Ascending aorta (tissue), 2 donors: ENCODE measurements around the gene SLCO1A2. TPM values are rescaled to one million over a fixed set of nuclear protein-coding genes. Genes with fewer than 3 reads are reported as not detected.

Source experiments
- DNase-seq, 2 donors: peaks; one replicate each; pipeline ENCODE4 v3.0.0-alpha.2; 2019; ENCODE audit warnings: low spot score in 2 of 2
- H3K27ac ChIP-seq, 2 donors: fragments of 200-600 bp; sonication (generic); one replicate each; pipeline ENCODE4 v1.5.1; 2016 to 2017; ENCODE audit warnings: mild to moderate bottlenecking in 1 of 2
- H3K27me3 ChIP-seq: fragments of 200-600 bp; sonication (generic); one replicate; pipeline ENCODE4 v1.5.1; 2017
- H3K36me3 ChIP-seq, 2 donors: fragments of 200-600 bp; sonication (generic); one replicate each; pipeline ENCODE4 v1.5.1; 2016
- H3K4me1 ChIP-seq, 2 donors: fragments of 200-600 bp; sonication (generic); one replicate each; pipeline ENCODE4 v1.5.1; 2016 to 2017; ENCODE audit warnings: mild to moderate bottlenecking in 1 of 2
- H3K4me3 ChIP-seq, 2 donors: fragments of 200-600 bp; sonication (generic); one replicate each; pipeline ENCODE4 v1.5.1; 2016 to 2017; ENCODE audit warnings: mild to moderate bottlenecking in 1 of 2
- H3K9me3 ChIP-seq, 2 donors: fragments of 200-600 bp; sonication (generic); one replicate each; pipeline ENCODE4 v1.5.1; 2016
- intact Hi-C: fragments of 100-400 bp; cut with DNase I; formaldehyde crosslinking; loops from one replicate; pipeline ENCODE4 v1.15.1; 2023
- total RNA-seq: library from RNA; depleted of rRNA; stranded (reverse); fragments of >200 nt; gene quantifications from one replicate; pipeline ENCODE4 v1.1.0, GENCODE V29; 2016
- TF ChIP-seq, protein P1 (sequence below), 3 experiments: fragments of 200-600 bp in 2 of 3; fragments of 450-650 bp in 1 of 3; sonication (generic) in 2 of 3; IDR thresholded peaks; one replicate each; pipeline ENCODE4 v1.5.1; 2016 to 2019; ENCODE audit warnings: antibody characterized with exemption in 3 of 3, mild to moderate bottlenecking in 1 of 3, moderate library complexity in 1 of 3

The SLCO1A2 gene
- total RNA-seq, 1 donor from 2014 or later = not detected

GRCh38 chr12:21337959-21338744 is 3.4 kb upstream of the SLCO1A2 start:
- no peaks in the 10 kb centered on the region for H3K36me3 ChIP-seq
- DNase-seq = no peak
- H3K4me1 ChIP-seq = no peaks in the 10 kb centered on the region
- TF ChIP-seq, protein P1, sequence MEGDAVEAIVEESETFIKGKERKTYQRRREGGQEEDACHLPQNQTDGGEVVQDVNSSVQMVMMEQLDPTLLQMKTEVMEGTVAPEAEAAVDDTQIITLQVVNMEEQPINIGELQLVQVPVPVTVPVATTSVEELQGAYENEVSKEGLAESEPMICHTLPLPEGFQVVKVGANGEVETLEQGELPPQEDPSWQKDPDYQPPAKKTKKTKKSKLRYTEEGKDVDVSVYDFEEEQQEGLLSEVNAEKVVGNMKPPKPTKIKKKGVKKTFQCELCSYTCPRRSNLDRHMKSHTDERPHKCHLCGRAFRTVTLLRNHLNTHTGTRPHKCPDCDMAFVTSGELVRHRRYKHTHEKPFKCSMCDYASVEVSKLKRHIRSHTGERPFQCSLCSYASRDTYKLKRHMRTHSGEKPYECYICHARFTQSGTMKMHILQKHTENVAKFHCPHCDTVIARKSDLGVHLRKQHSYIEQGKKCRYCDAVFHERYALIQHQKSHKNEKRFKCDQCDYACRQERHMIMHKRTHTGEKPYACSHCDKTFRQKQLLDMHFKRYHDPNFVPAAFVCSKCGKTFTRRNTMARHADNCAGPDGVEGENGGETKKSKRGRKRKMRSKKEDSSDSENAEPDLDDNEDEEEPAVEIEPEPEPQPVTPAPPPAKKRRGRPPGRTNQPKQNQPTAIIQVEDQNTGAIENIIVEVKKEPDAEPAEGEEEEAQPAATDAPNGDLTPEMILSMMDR (IDR thresholded peaks at IDR 0.05) = no peak
- no peak overlapping the region for H3K27ac ChIP-seq
- H3K9me3 ChIP-seq = no peaks in the 10 kb centered on the region
- no peaks in the 10 kb centered on the region for H3K27me3 ChIP-seq
- intact Hi-C loops = no loop called here
- no peak overlapping the region for H3K4me3 ChIP-seq

DNA sequence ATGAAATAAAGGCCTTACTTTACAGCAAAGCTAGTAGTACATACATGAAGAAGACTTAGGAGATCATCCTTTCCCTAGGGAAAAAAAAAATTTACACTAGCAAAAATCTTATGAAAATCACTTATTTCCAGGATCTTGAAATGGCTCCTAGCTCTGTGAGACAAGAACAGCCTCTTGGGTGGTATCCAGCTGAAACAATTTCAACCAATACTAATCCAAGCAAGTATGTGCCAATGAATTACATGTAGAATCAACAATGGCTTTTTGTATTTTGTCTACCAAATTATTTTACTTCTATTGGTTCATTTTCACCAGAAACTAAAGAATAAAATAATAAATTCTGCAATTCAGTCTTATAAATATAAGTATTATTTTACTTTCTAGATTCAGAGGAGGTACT is 2.7 kb upstream of the SLCO1A2 start:
- Histone ChIP-seq H3K27me3 (no peaks in the 10 kb centered on the region), H3K4me3 (no peak overlapping the region), H3K36me3 (no peaks in the 10 kb centered on the region), H3K9me3 (no peaks in the 10 kb centered on the region), H3K27ac (no peak overlapping the region), H3K4me1 (no peaks in the 10 kb centered on the region)
- TF ChIP-seq, protein P1 (IDR thresholded peaks at IDR 0.05) = no peak
- no peak for DNase-seq
- intact Hi-C loops = no loop called here

DNA sequence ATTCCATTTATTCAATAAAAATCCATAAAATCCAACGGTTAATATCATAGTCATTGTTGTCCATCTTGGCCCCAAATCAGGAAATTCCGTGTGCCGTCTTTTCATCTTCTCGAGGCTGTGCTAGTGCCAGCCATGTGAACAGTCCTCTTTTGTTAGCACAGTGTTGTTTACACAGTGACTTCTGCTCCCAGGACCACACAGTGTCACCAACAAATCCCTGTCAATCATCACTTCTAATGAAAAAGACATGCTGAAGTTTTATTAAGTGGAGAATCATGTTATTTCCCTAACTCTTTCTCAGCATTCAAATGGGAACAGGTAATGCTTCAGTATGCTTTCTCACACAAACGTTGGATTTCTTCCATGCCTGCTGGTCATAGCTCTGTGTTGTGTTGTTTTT is 1.9 kb upstream of the SLCO1A2 start:
- no peak overlapping the region for H3K4me3 ChIP-seq
- intact Hi-C loops = no loop called here
- DNase-seq = no peak
- H3K9me3 ChIP-seq = no peaks in the 10 kb centered on the region
- no peaks in the 10 kb centered on the region for H3K36me3 ChIP-seq
- TF ChIP-seq, protein P1 (IDR thresholded peaks at IDR 0.05) = no peak
- H3K27ac ChIP-seq = no peak overlapping the region
- no peaks in the 10 kb centered on the region for H3K27me3 ChIP-seq
- no peaks in the 10 kb centered on the region for H3K4me1 ChIP-seq

GRCh38 chr12:21330682-21331253 is 3.9 kb downstream of the SLCO1A2 start:
- H3K4me1 ChIP-seq = no peaks in the 10 kb centered on the region
- TF ChIP-seq, protein P1 (IDR thresholded peaks at IDR 0.05) = no peak
- H3K36me3 ChIP-seq = no peaks in the 10 kb centered on the region
- peaks cover 9 to 16% of the 10 kb centered on the region in 2 donors for H3K9me3 ChIP-seq
- DNase-seq = no peak
- H3K27ac ChIP-seq = no peak overlapping the region
- intact Hi-C loops = no loop called here
- H3K4me3 ChIP-seq = no peak overlapping the region
- no peaks in the 10 kb centered on the region for H3K27me3 ChIP-seq

- no peak overlapping the region for H3K4me3 ChIP-seq
- TF ChIP-seq, protein P1 (IDR thresholded peaks at IDR 0.05) = no peak
- no peak for DNase-seq
- H3K36me3 ChIP-seq = no peaks in the 10 kb centered on the region
- no peaks in the 10 kb centered on the region for H3K27me3 ChIP-seq
- intact Hi-C loops = no loop called here
- H3K4me1 ChIP-seq = peaks cover 0 to 3% of the 10 kb centered on the region in 2 donors
- peaks cover 9 to 16% of the 10 kb centered on the region in 2 donors for H3K9me3 ChIP-seq
- H3K27ac ChIP-seq = no peak overlapping the region
These were observed 6.1 kb downstream of the SLCO1A2 start for GRCh38 chr12:21328578-21328977.
